Activated CD4-positive, alpha-beta T cell treated with anti-CD3 and anti-CD28 coated beads for 36 hours (primary cell): ENCODE results near the gene LYST. TPM values are rescaled to one million over a fixed set of nuclear protein-coding genes. Genes with fewer than 3 reads are reported as not detected.
A peak's percentile ranks its signal among the peaks of the same experiment; 100 is the strongest.

Experiments
- ATAC-seq: fragments of 200-7000 bp; cut with Tn5 transposase; one replicate; pipeline ENCODE4 v1.10.0; 2021; ENCODE audit warnings: mild to moderate bottlenecking, moderate library complexity
- CTCF ChIA-PET: fragments of 350-600 bp; sonication (Branson Sonifier 250); formaldehyde crosslinking; loops from one replicate; lab custom pipeline; 2021; ENCODE audit warnings: antibody characterized with exemption; lab: Charles Lee
- POLR2A ChIA-PET: fragments of 350-600 bp; sonication (Branson Sonifier 250); formaldehyde crosslinking; loops from one replicate; lab custom pipeline; 2021; ENCODE audit warnings: antibody characterized with exemption, inconsistent platforms; lab: Charles Lee
- DNase-seq: peaks from one replicate; pipeline ENCODE4 v3.0.0-alpha.2; 2020
- H3K27ac Mint-ChIP-seq: one replicate; pipeline ENCODE4 v1.8.0; 2021; ENCODE audit warnings: mixed read lengths
- H3K27me3 Mint-ChIP-seq: one replicate; pipeline ENCODE4 v1.8.0; 2021; ENCODE audit warnings: mixed read lengths
- H3K36me3 Mint-ChIP-seq: one replicate; pipeline ENCODE4 v1.8.0; 2021; ENCODE audit warnings: low read depth, mixed read lengths
- H3K4me1 Mint-ChIP-seq: one replicate; pipeline ENCODE4 v1.8.0; 2021; ENCODE audit warnings: mixed read lengths
- H3K4me3 Mint-ChIP-seq: one replicate; pipeline ENCODE4 v1.8.0; 2021; ENCODE audit warnings: mild to moderate bottlenecking, moderate library complexity, mixed read lengths
- H3K9me3 Mint-ChIP-seq: one replicate; pipeline ENCODE4 v1.8.0; 2021; ENCODE audit warnings: low read depth, mixed read lengths
- intact Hi-C, 2 experiments: fragments of 100-400 bp; cut with DNase I in 1 of 2; cut with micrococcal nuclease in 1 of 2; formaldehyde crosslinking; loops; one replicate each; pipeline versions ENCODE4 v1.14.2 to v1.15.1; 2022 to 2024; cut with DNase I, micrococcal nuclease
- total RNA-seq, 2 experiments: library from RNA; stranded (reverse); gene quantifications; one replicate each; pipeline ENCODE4 v1.2.3, GENCODE V29; 2021

LYST gene
- total RNA-seq, 2 experiments from 2014 or later = 28.1 to 32.3 TPM

DNA sequence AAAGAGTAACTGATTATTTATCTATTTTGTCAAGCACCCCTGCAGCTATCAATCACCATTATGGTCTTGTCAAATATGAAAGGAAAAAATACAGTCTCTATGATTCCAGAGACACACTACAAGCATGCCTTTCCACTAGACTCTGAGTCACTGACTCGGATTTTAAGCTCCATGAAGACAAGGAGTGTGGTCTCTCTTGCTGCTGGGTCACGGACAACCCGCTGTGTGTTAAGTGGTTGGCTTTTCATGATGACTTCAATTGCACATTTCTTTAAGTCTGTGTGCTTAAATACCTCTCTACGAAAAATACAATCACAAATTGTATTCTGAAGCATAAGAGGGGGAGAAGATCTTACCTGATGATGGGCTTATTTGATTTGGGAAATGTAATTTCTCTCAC lies 203.1 kb downstream of the LYST start:
- Mint-ChIP-seq H3K4me3 (no peak overlapping the region), H3K27me3 (no peaks in the 10 kb centered on the region), H3K27ac (no peak overlapping the region), H3K36me3 (peaks cover 26% of the 10 kb centered on the region), H3K9me3 (no peaks in the 10 kb centered on the region), H3K4me1 (no peaks in the 10 kb centered on the region)
- POLR2A ChIA-PET = no interaction called here
- CTCF ChIA-PET = no interaction called here
- intact Hi-C loops = no loop called here
- DNase-seq (no peak), ATAC-seq (no peak)

DNA sequence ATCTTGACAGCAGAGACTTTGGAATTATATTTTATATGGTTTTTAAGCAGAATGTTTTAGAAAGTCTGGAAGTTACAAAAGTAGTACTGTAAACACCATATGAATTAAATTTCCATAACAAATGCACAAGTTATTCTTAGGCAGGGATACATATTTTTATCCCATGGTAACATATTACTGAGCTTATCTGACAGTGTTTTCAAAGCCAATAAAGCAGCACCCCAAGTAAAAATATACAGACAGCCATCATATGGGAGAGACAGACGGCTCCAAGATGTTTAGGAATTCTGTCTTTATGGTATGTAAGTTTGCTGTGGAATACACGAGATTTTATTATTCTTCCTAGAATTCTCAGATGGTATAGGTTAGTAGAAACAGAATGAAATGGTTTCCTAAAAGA lies 205.1 kb downstream of the LYST start:
- Mint-ChIP-seq H3K4me1 (no peaks in the 10 kb centered on the region), H3K36me3 (peaks cover 22% of the 10 kb centered on the region), H3K9me3 (no peaks in the 10 kb centered on the region), H3K4me3 (no peak overlapping the region), H3K27ac (no peak overlapping the region), H3K27me3 (no peaks in the 10 kb centered on the region)
- ChIA-PET POLR2A (no interaction called here), CTCF (no interaction called here)
- intact Hi-C loops = no loop called here
- DNase-seq (no peak), ATAC-seq (no peak)

GRCh38 chr1:235659186-235659771 lies 207.4 kb downstream of the LYST start:
- peaks cover 8% of the 10 kb centered on the region for H3K27me3 Mint-ChIP-seq
- no peak for DNase-seq
- no peak overlapping the region for H3K27ac Mint-ChIP-seq
- ChIA-PET POLR2A (no interaction called here), CTCF (interaction anchor here (0.8 to 2.1 kb wide), 3 partner anchors 11 to 312 kb away, joined by 3 to 9 read pairs (median 6); no protein-coding TSS in a partner anchor)
- peaks cover 20% of the 10 kb centered on the region for H3K36me3 Mint-ChIP-seq
- ATAC-seq = no peak
- H3K9me3 Mint-ChIP-seq = no peaks in the 10 kb centered on the region
- H3K4me3 Mint-ChIP-seq = no peak overlapping the region
- no peaks in the 10 kb centered on the region for H3K4me1 Mint-ChIP-seq
- intact Hi-C loops = no loop called here

- no peak overlapping the region for H3K4me3 Mint-ChIP-seq
- ATAC-seq = no peak
- no peak for DNase-seq
- intact Hi-C loops = no loop called here
- H3K4me1 Mint-ChIP-seq = no peaks in the 10 kb centered on the region
- POLR2A ChIA-PET = interaction anchor here (0.5 kb wide), 1 partner anchor 60 kb away, joined by 5 read pairs; no protein-coding TSS in a partner anchor
- CTCF ChIA-PET = interaction anchor here (0.6 to 2.1 kb wide), 4 partner anchors 9 to 414 kb away, joined by 3 to 9 read pairs (median 4); no protein-coding TSS in a partner anchor
- H3K27me3 Mint-ChIP-seq = peaks cover 17% of the 10 kb centered on the region
- peaks cover 15% of the 10 kb centered on the region for H3K36me3 Mint-ChIP-seq
- H3K9me3 Mint-ChIP-seq = no peaks in the 10 kb centered on the region
- no peak overlapping the region for H3K27ac Mint-ChIP-seq
Measured at GRCh38 chr1:235657747-235658526, 208.8 kb downstream of the LYST start.

DNA sequence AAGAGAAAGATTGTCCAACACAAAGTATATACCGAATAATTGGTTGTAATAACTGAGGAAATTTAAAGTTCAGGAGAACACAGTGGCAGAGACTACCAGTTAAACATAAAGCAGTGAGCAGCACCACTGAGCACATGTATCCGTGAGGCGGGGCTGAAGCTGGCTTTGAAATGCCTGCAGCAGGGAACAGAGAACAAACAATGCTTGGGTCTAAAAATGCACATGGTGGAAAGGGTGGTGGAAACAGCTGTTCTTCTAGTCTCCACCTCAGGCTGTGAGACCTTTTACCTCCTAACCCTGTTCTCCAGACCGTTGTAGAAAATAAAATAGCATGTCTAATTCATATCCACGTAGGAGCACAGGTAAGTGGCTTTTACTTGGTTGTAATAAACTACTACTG lies 209.4 kb downstream of the LYST start:
- no peak overlapping the region for H3K4me3 Mint-ChIP-seq
- POLR2A ChIA-PET = no interaction called here
- CTCF ChIA-PET = interaction anchor here (0.6 to 2.1 kb wide), 3 partner anchors 9 to 1269 kb away, joined by 3 to 9 read pairs (median 3); no protein-coding TSS in a partner anchor
- H3K27ac Mint-ChIP-seq = no peak overlapping the region
- H3K4me1 Mint-ChIP-seq = no peaks in the 10 kb centered on the region
- ATAC-seq (no peak), DNase-seq (no peak)
- intact Hi-C loops = no loop called here
- H3K27me3 Mint-ChIP-seq = peaks cover 23% of the 10 kb centered on the region
- peaks cover 12% of the 10 kb centered on the region for H3K36me3 Mint-ChIP-seq
- H3K9me3 Mint-ChIP-seq = no peaks in the 10 kb centered on the region

DNA sequence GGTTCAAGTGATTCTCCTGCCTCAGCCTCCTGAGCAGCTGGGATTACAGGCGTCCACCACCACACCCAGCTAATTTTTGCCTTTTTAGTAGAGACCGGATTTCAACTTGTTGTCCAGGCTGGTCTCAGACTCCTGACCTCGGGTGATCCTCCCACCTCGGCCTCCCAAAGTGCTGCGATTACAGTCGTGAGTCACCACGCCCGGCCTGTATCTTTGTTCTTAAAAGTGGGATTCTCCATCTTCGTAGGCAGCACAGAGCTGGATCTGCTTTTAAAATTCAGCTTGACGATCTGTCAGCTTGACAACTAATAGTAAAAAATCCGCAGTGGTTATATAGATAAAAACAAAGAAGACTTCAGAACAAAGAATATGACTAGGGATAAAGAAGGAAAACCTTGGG lies 214.3 kb downstream of the LYST start:
- ChIA-PET POLR2A (no interaction called here), CTCF (no interaction called here)
- Mint-ChIP-seq H3K9me3 (no peaks in the 10 kb centered on the region), H3K27ac (no peak overlapping the region), H3K36me3 (peaks cover 1% of the 10 kb centered on the region), H3K4me3 (no peak overlapping the region), H3K27me3 (peaks cover 49% of the 10 kb centered on the region), H3K4me1 (peaks cover 9% of the 10 kb centered on the region)
- ATAC-seq (no peak), DNase-seq (no peak)
- intact Hi-C loops = no loop called here

GRCh38 chr1:235651170-235651806 lies 215.4 kb downstream of the LYST start:
- POLR2A ChIA-PET = no interaction called here
- Mint-ChIP-seq H3K4me3 (peak overlapping the region; percentile 44), H3K4me1 (peaks cover 9% of the 10 kb centered on the region), H3K36me3 (peaks cover 1% of the 10 kb centered on the region), H3K27ac (no peak overlapping the region), H3K9me3 (no peaks in the 10 kb centered on the region), H3K27me3 (peaks cover 60% of the 10 kb centered on the region)
- intact Hi-C loops = no loop called here
- CTCF ChIA-PET = interaction anchor here (0.5 to 0.6 kb wide), 2 partner anchors 105 to 1532 kb away, joined by 3 read pairs; no protein-coding TSS in a partner anchor
- DNase-seq (no peak), ATAC-seq (no peak)

GRCh38 chr1:235650341-235651169 lies 216.2 kb downstream of the LYST start:
- peaks cover 9% of the 10 kb centered on the region for H3K4me1 Mint-ChIP-seq
- H3K4me3 Mint-ChIP-seq = peak overlapping the region; percentile 44
- intact Hi-C loops = no loop called here
- ATAC-seq (no peak), DNase-seq (peak; percentile 29)
- POLR2A ChIA-PET = no interaction called here
- CTCF ChIA-PET = interaction anchor here (0.5 kb wide), 1 partner anchor 1531 kb away, joined by 3 read pairs; no protein-coding TSS in a partner anchor
- H3K9me3 Mint-ChIP-seq = no peaks in the 10 kb centered on the region
- H3K36me3 Mint-ChIP-seq = peaks cover 1% of the 10 kb centered on the region
- H3K27ac Mint-ChIP-seq = no peak overlapping the region
- peaks cover 60% of the 10 kb centered on the region for H3K27me3 Mint-ChIP-seq

- ChIA-PET POLR2A (interaction anchor here (0.6 kb wide), 1 partner anchor 485 kb away, joined by 4 read pairs; no protein-coding TSS in a partner anchor), CTCF (interaction anchor here (0.6 to 0.9 kb wide), 2 partner anchors 9 to 379 kb away, joined by 3 to 9 read pairs; no protein-coding TSS in a partner anchor)
- H3K36me3 Mint-ChIP-seq = peaks cover 1% of the 10 kb centered on the region
- intact Hi-C loops = no loop called here
- peak within 1 kb of the TSS; percentile 59 for H3K27ac Mint-ChIP-seq
- peak within 1 kb of the TSS; percentile 73 for H3K4me3 Mint-ChIP-seq
- H3K27me3 Mint-ChIP-seq = peaks cover 58% of the 10 kb centered on the region
- ATAC-seq (peak; percentile 42), DNase-seq (peak; percentile 56)
- H3K9me3 Mint-ChIP-seq = no peaks in the 10 kb centered on the region
- H3K4me1 Mint-ChIP-seq = peaks cover 9% of the 10 kb centered on the region
Measured at GRCh38 chr1:235649368-235650163, 217.1 kb downstream of the LYST start, which contains the start of gene GNG4. TSS of gene GNG4 (minus strand) at chr1:235649784. CDS start at chr1:235583838, 65,946 bp downstream.

DNA sequence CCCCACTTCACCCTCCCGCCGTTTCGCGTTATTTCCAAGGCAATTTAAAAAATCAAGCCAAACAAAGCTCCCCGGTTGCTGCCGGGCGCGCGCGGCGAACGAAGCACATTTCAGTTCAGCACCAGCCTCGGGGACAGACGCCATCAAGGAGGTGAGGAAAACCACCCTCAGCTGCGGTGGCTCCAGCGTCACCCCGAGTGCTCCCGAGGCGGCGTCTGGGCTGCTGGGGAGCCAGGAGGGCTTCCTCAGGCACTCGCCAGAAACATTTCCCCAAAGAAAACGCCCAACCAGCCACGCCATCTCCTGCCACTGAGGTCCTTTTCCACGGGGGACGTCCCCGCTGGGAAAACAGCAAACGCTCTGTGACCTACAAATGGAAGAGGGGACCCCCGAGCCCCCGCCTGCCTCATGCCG lies 217.7 kb downstream of the LYST start:
- intact Hi-C loops = no loop called here
- DNase-seq = peak; percentile 83
- ChIA-PET POLR2A (no interaction called here), CTCF (interaction anchor here (0.9 kb wide), 1 partner anchor 9 kb away, joined by 9 read pairs; no protein-coding TSS in a partner anchor)
- ATAC-seq = peak; percentile 86
- peaks cover 59% of the 10 kb centered on the region for H3K27me3 Mint-ChIP-seq
- no peaks in the 10 kb centered on the region for H3K9me3 Mint-ChIP-seq
- H3K4me3 Mint-ChIP-seq = peak overlapping the region; percentile 73
- peaks cover 1% of the 10 kb centered on the region for H3K36me3 Mint-ChIP-seq
- peak overlapping the region; percentile 59 for H3K27ac Mint-ChIP-seq
- H3K4me1 Mint-ChIP-seq = peaks cover 9% of the 10 kb centered on the region
